GM12892 (cell line): ENCODE results near the gene BEX5.

Experiments used
- POLR2A ChIP-seq: IDR thresholded peaks from 2 replicates; pipeline ENCODE4 v1.6.1; 2011; ENCODE audit warnings: low read depth, low read length, control low read depth
- POLR2AphosphoS5 ChIP-seq: IDR thresholded peaks from 2 replicates; pipeline ENCODE4 v1.6.1; 2011; ENCODE audit warnings: low read depth, low read length, control low read depth
- TAF1 ChIP-seq: IDR thresholded peaks from 2 replicates; pipeline ENCODE4 v1.6.1; 2011; ENCODE audit warnings: low read depth, mild to moderate bottlenecking, control low read depth, low read length, borderline replicate concordance

- TF ChIP-seq POLR2A (no peak), POLR2AphosphoS5 (no peak), TAF1 (no peak)
Measured at GRCh38 chrX:102154900-102155805, 624 bp downstream of the BEX5 start.
